GM12892 (cell line): ENCODE data around the gene ZNF654.

ENCODE experiments used
- DNase-seq: peaks from one replicate; pipeline ENCODE4 v3.0.0; 2011; ENCODE audit not compliant: insufficient read length
- FAIRE-seq: peaks from 2 replicates; lab custom pipeline; 2011; peaks lifted over from hg19 to GRCh38; lab: Jason Lieb, UNC
- POLR2A ChIP-seq: IDR thresholded peaks from 2 replicates; pipeline ENCODE4 v1.6.1; 2011; ENCODE audit warnings: low read depth, low read length, control low read depth
- POLR2AphosphoS5 ChIP-seq: IDR thresholded peaks from 2 replicates; pipeline ENCODE4 v1.6.1; 2011; ENCODE audit warnings: low read depth, low read length, control low read depth
- TAF1 ChIP-seq: IDR thresholded peaks from 2 replicates; pipeline ENCODE4 v1.6.1; 2011; ENCODE audit warnings: low read depth, mild to moderate bottlenecking, control low read depth, low read length, borderline replicate concordance

ZNF654 gene

GRCh38 chr3:88034491-88035275 is 24.4 kb upstream of the ZNF654 start:
- FAIRE-seq (no peak), DNase-seq (no peak)
- no peak for TF ChIP-seq TAF1
- TF ChIP-seq POLR2AphosphoS5 = no peak
- no peak for TF ChIP-seq POLR2A

GRCh38 chr3:88036221-88036620 is 22.8 kb upstream of the ZNF654 start:
- TF ChIP-seq TAF1 (no peak), POLR2AphosphoS5 (no peak), POLR2A (no peak)
- DNase-seq (no peak), FAIRE-seq (no peak)

- no peak for FAIRE-seq
- no peak for DNase-seq
- TF ChIP-seq POLR2AphosphoS5 (no peak), TAF1 (no peak), POLR2A (no peak)
These were observed 20.5 kb upstream of the ZNF654 start for GRCh38 chr3:88038566-88038965.

GRCh38 chr3:88040529-88040928 is 18.5 kb upstream of the ZNF654 start:
- TF ChIP-seq POLR2AphosphoS5 = no peak
- TF ChIP-seq POLR2A = no peak
- no peak for TF ChIP-seq TAF1
- DNase-seq (no peak), FAIRE-seq (no peak)

- FAIRE-seq (no peak), DNase-seq (no peak)
- TF ChIP-seq POLR2A (no peak), POLR2AphosphoS5 (no peak)
These were observed 18.1 kb upstream of the ZNF654 start for GRCh38 chr3:88041005-88041404.

GRCh38 chr3:88044411-88044810 is 14.6 kb upstream of the ZNF654 start:
- TF ChIP-seq POLR2A (no peak), TAF1 (no peak), POLR2AphosphoS5 (no peak)
- no peak for FAIRE-seq

GRCh38 chr3:88046766-88047165 is 12.3 kb upstream of the ZNF654 start:
- DNase-seq = no peak
- TF ChIP-seq POLR2AphosphoS5 (no peak), POLR2A (no peak), TAF1 (no peak)
- peak; percentile 78 for FAIRE-seq

More at GRCh38 chr3:88044411-88044810, 14.6 kb upstream of the ZNF654 start:
- no peak for DNase-seq

- no peak for DNase-seq
- no peak for FAIRE-seq
- no peak for TF ChIP-seq TAF1
- TF ChIP-seq POLR2A = no peak
- TF ChIP-seq POLR2AphosphoS5 = no peak
These were observed 1.3 kb upstream of the ZNF654 start for GRCh38 chr3:88057630-88058305.

GRCh38 chr3:88058306-88058580 is 812 bp upstream of the ZNF654 start:
- no peak for FAIRE-seq
- DNase-seq = no peak
- TF ChIP-seq TAF1 (no peak), POLR2A (no peak), POLR2AphosphoS5 (no peak)

GRCh38 chr3:88059380-88060170 is 520 bp downstream of the ZNF654 start:
- FAIRE-seq = peak; percentile 87
- DNase-seq = no peak
- no peak for TF ChIP-seq POLR2AphosphoS5
- no peak for TF ChIP-seq TAF1
- no peak for TF ChIP-seq POLR2A

- no peak for DNase-seq
- FAIRE-seq = peak; percentile 48
- TF ChIP-seq POLR2A (no peak), POLR2AphosphoS5 (no peak), TAF1 (no peak)
These were observed 2.7 kb downstream of the ZNF654 start for GRCh38 chr3:88061746-88062145.

GRCh38 chr3:88075072-88075471 is 16.0 kb downstream of the ZNF654 start:
- TF ChIP-seq POLR2AphosphoS5 (no peak), POLR2A (no peak), TAF1 (no peak)
- FAIRE-seq (no peak), DNase-seq (no peak)
